Measurements from ENCODE around the gene TALDO1. TPM values are rescaled to one million over a fixed set of nuclear protein-coding genes. Genes with fewer than 3 reads are reported as not detected.

TALDO1 gene
- polyA plus RNA-seq, 1 donor from 2014 or later, result 156 TPM

DNA sequence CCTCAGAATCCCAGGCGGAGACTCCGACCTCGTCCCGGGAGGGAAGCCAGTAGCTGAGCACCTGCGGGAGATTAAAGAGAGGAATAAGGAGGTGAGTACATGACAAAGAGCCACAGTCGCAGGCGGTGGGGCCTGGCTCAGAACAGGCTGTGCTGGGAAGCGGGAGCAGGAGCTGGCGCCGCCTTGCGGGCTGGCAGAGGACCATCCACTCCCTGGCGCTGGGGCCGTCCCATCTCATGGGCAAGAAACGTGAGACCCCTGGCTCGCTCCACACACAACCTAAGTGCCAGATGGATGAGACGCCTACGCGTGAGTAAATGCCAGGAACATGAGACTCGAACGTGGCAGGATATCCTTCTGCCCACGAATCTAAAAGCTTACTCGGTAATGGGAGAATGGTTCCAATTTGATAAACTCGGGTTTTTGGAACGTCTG, 36.3 kb downstream of the TALDO1 start:
- Histone ChIP-seq H3K27me3 (ENCODE audit: insufficient read depth, low read depth, low read length) (no peaks in the 10 kb centered on the region), H3K27ac (ENCODE audit: low read length) (peak overlapping the region; percentile 35), H3K9ac (ENCODE audit: low read length) (peak overlapping the region; percentile 36), H3K4me2 (ENCODE audit: low read length) (no peak overlapping the region), H3K79me2 (replicated peaks; ENCODE audit: insufficient read depth, low read length) (peaks cover 1% of the 10 kb centered on the region), H3K4me3 (ENCODE audit: low read length) (no peak overlapping the region), H3K36me3 (ENCODE audit: insufficient read depth, low read length) (no peaks in the 10 kb centered on the region), H3K9me3 (ENCODE audit: low read length) (no peaks in the 10 kb centered on the region), H4K20me1 (ENCODE audit: insufficient read depth) (no peaks in the 10 kb centered on the region), H3K9me2 (ENCODE audit: insufficient read depth, low read length) (no peaks in the 10 kb centered on the region), H2AFZ (ENCODE audit: low read depth, low read length) (no peak overlapping the region), H3F3A (ENCODE audit: insufficient read depth, low read length, poor library complexity, severe bottlenecking) (no peaks in the 10 kb centered on the region)
- TF ChIP-seq, protein P1, sequence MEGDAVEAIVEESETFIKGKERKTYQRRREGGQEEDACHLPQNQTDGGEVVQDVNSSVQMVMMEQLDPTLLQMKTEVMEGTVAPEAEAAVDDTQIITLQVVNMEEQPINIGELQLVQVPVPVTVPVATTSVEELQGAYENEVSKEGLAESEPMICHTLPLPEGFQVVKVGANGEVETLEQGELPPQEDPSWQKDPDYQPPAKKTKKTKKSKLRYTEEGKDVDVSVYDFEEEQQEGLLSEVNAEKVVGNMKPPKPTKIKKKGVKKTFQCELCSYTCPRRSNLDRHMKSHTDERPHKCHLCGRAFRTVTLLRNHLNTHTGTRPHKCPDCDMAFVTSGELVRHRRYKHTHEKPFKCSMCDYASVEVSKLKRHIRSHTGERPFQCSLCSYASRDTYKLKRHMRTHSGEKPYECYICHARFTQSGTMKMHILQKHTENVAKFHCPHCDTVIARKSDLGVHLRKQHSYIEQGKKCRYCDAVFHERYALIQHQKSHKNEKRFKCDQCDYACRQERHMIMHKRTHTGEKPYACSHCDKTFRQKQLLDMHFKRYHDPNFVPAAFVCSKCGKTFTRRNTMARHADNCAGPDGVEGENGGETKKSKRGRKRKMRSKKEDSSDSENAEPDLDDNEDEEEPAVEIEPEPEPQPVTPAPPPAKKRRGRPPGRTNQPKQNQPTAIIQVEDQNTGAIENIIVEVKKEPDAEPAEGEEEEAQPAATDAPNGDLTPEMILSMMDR (IDR thresholded peaks at IDR 0.05; ENCODE audit: poor library complexity, severe bottlenecking), result peak; percentile 79
- TF ChIP-seq, protein P2, sequence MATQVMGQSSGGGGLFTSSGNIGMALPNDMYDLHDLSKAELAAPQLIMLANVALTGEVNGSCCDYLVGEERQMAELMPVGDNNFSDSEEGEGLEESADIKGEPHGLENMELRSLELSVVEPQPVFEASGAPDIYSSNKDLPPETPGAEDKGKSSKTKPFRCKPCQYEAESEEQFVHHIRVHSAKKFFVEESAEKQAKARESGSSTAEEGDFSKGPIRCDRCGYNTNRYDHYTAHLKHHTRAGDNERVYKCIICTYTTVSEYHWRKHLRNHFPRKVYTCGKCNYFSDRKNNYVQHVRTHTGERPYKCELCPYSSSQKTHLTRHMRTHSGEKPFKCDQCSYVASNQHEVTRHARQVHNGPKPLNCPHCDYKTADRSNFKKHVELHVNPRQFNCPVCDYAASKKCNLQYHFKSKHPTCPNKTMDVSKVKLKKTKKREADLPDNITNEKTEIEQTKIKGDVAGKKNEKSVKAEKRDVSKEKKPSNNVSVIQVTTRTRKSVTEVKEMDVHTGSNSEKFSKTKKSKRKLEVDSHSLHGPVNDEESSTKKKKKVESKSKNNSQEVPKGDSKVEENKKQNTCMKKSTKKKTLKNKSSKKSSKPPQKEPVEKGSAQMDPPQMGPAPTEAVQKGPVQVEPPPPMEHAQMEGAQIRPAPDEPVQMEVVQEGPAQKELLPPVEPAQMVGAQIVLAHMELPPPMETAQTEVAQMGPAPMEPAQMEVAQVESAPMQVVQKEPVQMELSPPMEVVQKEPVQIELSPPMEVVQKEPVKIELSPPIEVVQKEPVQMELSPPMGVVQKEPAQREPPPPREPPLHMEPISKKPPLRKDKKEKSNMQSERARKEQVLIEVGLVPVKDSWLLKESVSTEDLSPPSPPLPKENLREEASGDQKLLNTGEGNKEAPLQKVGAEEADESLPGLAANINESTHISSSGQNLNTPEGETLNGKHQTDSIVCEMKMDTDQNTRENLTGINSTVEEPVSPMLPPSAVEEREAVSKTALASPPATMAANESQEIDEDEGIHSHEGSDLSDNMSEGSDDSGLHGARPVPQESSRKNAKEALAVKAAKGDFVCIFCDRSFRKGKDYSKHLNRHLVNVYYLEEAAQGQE (IDR thresholded peaks at IDR 0.05; ENCODE audit: borderline replicate concordance), result no peak
- TF ChIP-seq EZH2 (IDR thresholded peaks at IDR 0.05; ENCODE audit: borderline replicate concordance, insufficient read depth, low read length, poor library complexity, severe bottlenecking), result no peak
- TF ChIP-seq POLR2AphosphoS5 (IDR thresholded peaks at IDR 0.05), result no peak
- no peak for TF ChIP-seq TAF1 (IDR thresholded peaks at IDR 0.05; ENCODE audit: low read depth)
- no peak for TF ChIP-seq EP300 (conservative IDR thresholded peaks at IDR 0.05; ENCODE audit: poor library complexity, severe bottlenecking)
- TF ChIP-seq RAD21 (conservative IDR thresholded peaks at IDR 0.05), result peak; percentile 65
- TF ChIP-seq MXI1 (conservative IDR thresholded peaks at IDR 0.05; ENCODE audit: poor library complexity, severe bottlenecking), result no peak
- peak; percentile 69 for TF ChIP-seq SMC3 (conservative IDR thresholded peaks at IDR 0.05; ENCODE audit: poor library complexity)

DNA sequence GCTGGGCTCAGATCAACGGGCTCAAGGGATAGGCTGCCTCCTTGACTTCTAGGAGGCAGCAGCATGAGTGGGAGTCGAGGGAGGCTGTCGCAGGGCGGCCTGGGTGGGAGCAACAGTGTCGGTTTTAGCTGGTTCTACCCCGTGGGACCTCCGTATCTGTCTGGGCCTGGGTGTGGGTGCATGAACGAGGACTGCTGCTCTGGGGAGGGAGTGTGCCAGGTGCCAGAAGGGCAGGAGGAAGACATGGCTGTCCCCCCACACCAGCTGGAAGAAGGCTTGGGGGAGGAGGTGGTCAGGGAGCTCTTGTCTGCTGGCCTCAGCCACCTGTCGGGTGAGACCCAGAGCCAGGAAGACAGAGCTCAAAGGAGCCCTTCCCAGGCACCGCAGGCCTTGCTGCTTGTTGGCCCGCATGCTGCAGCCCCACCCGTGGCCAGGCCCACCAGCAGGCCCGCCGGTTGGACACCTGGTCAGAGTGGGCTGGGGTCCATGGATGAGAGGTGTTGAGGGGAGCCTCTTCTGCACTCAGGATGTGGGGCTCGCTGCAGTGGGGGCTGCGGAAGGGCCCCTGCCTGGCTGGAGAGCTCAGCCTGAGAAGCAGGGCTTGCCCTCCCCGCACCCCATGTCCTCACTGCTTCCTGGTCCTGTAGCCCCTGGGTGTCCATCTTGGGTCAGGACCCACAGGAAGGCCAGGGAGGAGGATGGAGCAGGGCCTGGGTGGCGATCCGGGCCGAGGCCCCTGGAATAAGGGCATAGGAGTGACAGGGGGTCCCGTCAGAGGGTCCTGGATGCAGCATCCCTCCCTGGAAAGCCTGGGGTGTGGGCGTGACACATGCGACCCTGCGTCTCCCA, 39.2 kb downstream of the TALDO1 start:
- H3K36me3 ChIP-seq (ENCODE audit: insufficient read depth, low read length), result no peaks in the 10 kb centered on the region
- no peak overlapping the region for H3K4me3 ChIP-seq (ENCODE audit: low read length)
- no peaks in the 10 kb centered on the region for H3K27me3 ChIP-seq (ENCODE audit: insufficient read depth, low read depth, low read length)
- no peaks in the 10 kb centered on the region for H3K9me3 ChIP-seq (ENCODE audit: low read length)
- H3K27ac ChIP-seq (ENCODE audit: low read length), result no peak overlapping the region
- no peak overlapping the region for H2AFZ ChIP-seq (ENCODE audit: low read depth, low read length)
- H3K9me2 ChIP-seq (ENCODE audit: insufficient read depth, low read length), result no peaks in the 10 kb centered on the region
- no peaks in the 10 kb centered on the region for H3F3A ChIP-seq (ENCODE audit: insufficient read depth, low read length, poor library complexity, severe bottlenecking)
- H4K20me1 ChIP-seq (ENCODE audit: insufficient read depth), result no peaks in the 10 kb centered on the region
- peaks cover 6% of the 10 kb centered on the region for H3K79me2 ChIP-seq (replicated peaks; ENCODE audit: insufficient read depth, low read length)
- H3K4me2 ChIP-seq (ENCODE audit: low read length), result no peak overlapping the region
- H3K9ac ChIP-seq (ENCODE audit: low read length), result no peak overlapping the region
- TF ChIP-seq EP300 (conservative IDR thresholded peaks at IDR 0.05; ENCODE audit: poor library complexity, severe bottlenecking), result no peak
- no peak for TF ChIP-seq EZH2 (IDR thresholded peaks at IDR 0.05; ENCODE audit: borderline replicate concordance, insufficient read depth, low read length, poor library complexity, severe bottlenecking)
- TF ChIP-seq, protein P1 (IDR thresholded peaks at IDR 0.05; ENCODE audit: poor library complexity, severe bottlenecking), result no peak
- TF ChIP-seq TAF1 (IDR thresholded peaks at IDR 0.05; ENCODE audit: low read depth), result no peak
- TF ChIP-seq, protein P2 (IDR thresholded peaks at IDR 0.05; ENCODE audit: borderline replicate concordance), result no peak

Measured in neural cell (in vitro differentiated cells).